Myocyte (in vitro differentiated cells): ENCODE data around the gene BEGAIN. TPM values are rescaled to one million over a fixed set of nuclear protein-coding genes. Genes with fewer than 3 reads are reported as not detected.

Source experiments
- DNase-seq: peaks from one replicate; pipeline ENCODE4 v3.0.0-alpha.2; 2012; ENCODE audit warnings: low read depth
- total RNA-seq: library from RNA; depleted of rRNA; stranded (reverse); fragments of >200 nt; gene quantifications from 2 replicates; pipeline ENCODE4 v1.2.3, GENCODE V29; 2014

BEGAIN gene
- total RNA-seq, 1 donor from 2014 or later, result not detected

GRCh38 chr14:100570726-100571454 lies 16.3 kb downstream of the BEGAIN start:
- DNase-seq, result no peak

- no peak for DNase-seq
Measured at GRCh38 chr14:100569734-100570286, 17.4 kb downstream of the BEGAIN start.

GRCh38 chr14:100568998-100569733 lies 18.1 kb downstream of the BEGAIN start:
- no peak for DNase-seq

GRCh38 chr14:100568164-100568997 lies 18.8 kb downstream of the BEGAIN start:
- DNase-seq, result no peak

DNA sequence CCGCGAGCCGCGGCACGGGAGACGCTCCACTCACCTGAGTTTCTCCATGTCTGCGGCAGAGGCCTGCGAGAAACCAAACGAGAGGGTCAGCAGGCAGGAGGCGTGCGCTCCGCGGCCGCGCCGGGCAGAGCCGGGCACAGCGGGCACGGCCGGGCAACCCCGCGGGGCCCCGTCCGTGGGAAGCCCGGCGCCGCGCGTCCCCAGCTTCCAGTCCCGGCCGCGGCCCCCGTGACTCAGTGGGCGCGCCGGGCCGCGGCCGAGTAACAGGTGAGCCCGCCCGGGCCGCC lies 19.4 kb downstream of the BEGAIN start:
- DNase-seq, result no peak

GRCh38 chr14:100567009-100567876 lies 20.0 kb downstream of the BEGAIN start:
- no peak for DNase-seq

DNA sequence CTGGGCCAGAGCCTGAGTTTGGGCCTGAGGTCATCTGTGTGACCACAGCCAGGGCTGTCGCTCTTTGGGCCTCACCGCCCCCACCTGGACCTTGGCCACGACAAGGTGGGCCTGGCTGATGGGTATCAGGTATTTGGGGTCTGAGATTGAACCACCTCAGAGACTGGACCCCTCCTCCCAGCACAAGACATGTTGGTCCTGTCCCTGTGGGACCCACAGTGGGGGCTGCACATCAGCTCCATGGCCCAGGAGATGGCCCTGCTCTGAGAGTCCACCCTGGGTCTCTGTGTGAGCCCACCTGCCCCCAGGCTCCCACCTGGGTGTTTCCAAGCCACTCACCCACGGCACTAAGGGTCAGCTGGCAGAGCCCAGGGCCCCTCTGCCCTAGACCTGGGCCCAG lies 20.6 kb downstream of the BEGAIN start:
- no peak for DNase-seq

DNA sequence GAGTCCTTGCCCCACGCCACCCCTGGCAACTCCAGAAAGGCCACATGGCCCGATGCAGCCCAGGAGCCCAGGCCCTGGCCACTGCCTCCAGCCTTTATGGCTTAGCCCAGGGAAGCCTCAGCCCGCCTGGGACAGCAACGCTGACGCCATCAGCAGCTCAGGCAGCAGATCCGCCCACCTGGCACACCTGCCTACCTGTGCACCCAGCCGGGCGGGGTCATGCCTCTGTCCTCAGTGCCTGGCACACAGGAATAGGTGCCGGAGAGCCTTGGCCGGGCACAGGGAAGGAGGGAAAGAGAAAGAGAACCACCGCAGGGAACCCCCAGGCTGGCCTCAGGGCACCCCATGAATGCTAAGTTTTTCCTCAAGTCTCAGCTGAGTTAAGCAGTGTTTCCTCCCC lies 21.1 kb downstream of the BEGAIN start:
- DNase-seq, result no peak

DNA sequence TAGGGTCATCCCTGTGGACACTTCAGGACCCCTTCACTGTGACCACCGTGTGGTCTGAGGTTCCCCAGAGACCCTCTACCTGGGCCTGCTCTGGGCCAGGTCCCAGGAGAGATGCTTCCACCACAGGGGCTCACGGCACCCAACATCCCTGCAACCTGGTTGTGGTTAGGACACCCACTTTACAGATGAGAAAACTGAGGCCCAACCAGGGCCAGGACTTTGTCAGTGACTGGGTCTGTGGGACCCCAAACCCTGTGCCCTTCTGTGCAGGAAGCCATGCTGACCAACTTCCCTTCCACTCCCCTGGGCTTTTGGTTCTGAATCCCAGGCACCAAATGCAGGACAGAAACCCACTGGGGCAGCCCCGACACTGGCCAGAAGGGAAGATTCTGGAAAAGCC lies 21.6 kb downstream of the BEGAIN start:
- no peak for DNase-seq

GRCh38 chr14:100564512-100564911 lies 22.7 kb downstream of the BEGAIN start:
- no peak for DNase-seq

DNA sequence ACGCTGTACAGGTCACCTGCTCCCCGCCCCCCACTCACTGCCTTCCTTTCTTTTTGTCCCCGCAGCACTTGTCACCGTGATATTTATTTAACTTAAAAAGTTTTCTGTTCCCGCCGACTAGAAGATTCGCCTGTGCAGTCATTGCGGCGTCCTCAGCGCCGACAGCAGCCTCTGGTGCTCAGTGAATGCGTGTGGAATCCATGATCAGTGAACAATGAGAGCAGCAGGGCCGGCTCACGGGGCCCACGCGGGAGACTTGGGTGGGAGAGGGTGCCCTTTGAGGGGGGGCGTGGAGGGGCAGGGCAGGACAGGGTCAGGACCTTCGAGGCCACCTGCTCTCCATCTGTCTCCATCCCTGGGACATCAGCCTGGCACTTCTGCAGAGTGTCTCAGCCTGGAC lies 24.5 kb downstream of the BEGAIN start:
- no peak for DNase-seq

- DNase-seq, result no peak
Measured at GRCh38 chr14:100561005-100561404, 26.2 kb downstream of the BEGAIN start.

DNA sequence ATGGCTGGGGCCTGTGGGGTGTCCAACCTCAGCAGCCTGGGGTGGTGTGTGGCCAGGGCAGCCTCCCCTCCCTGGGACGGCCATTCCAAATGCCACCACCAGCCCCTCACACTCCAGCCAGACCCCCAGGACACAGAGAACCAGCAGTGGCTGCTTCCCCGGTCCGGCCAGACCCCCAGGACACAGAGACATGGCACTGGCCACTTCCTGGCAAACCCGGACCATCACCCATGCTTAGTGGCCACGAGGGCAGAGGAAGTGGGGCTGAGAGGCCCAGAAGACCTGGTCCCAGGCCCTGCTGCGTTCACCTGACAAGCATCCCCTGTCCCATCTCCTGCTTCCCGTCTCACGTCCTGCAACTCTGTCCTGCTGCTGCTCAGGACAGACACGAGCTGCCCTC lies 26.7 kb downstream of the BEGAIN start:
- no peak for DNase-seq

- DNase-seq, result no peak
Measured at GRCh38 chr14:100559455-100559854, 27.8 kb downstream of the BEGAIN start.

- no peak for DNase-seq
Measured at GRCh38 chr14:100558966-100559365, 28.3 kb downstream of the BEGAIN start.

DNA sequence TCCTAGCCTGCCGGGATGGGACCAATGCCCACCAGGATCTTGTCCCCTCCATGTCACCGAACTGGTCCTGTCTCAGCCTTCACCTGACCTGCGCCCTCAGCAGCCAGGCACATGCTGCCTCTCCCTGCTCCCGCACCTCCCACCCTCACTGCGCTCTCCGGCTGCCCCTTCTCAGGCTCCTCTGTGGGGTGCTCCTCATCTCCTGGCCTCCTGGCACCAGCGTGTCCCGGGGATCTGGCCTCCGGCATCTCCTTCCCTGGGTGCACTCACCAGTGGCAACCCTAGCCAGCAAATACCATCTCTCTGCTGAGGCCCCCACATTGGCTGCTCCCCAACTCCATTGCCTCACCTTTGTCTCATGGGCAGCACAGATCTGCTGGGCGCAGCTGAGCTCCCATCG lies 29.0 kb downstream of the BEGAIN start:
- DNase-seq, result no peak

DNA sequence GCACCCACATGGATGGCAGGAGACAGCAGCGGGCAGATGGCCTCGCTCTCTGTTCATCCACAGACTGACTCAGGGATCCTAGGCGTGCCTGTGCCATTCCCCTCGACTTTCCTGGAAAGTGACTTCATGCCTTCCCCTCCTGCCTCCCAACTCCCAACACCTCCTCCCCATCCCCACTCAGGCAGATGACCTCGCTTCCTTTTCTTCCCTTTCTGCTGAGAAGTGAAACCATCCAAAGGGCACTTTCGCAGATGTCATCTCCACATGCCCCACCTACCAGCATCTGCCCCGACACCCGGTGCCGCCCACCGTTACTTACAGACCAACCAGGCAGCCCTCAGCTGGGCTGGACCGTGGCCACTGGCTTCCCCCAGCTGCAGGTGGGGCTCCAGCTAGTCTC lies 29.6 kb downstream of the BEGAIN start:
- DNase-seq, result no peak

DNA sequence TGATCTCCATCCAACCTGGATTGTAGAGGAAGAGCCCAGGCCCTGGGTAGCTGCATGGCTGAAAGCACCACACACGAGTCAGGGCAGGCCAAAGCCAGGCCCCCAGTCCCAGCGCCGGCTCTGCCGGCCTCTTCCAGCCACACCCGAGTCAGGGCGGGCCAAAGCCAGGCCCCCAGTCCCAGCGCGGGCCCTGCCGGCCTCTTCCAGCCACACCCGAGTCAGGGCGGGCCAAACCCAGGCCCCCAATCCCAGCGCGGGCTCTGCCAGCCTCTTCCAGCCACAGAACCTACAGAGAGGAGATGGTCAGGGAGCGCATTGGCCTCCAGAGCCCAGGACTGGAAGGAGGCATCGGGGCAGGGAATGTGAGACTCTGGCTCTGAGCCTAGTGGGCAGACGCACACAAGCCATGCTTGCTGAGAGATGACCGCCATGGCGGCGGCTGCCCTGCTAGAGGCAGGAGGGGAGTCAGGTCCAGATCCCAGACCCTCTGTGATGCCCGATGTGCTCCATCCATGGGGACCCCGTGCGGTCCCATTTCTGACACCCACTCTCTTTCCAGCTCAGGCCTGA lies 30.2 kb downstream of the BEGAIN start:
- no peak for DNase-seq

- DNase-seq, result no peak
Measured at GRCh38 chr14:100556140-100556475, 31.1 kb downstream of the BEGAIN start.

DNA sequence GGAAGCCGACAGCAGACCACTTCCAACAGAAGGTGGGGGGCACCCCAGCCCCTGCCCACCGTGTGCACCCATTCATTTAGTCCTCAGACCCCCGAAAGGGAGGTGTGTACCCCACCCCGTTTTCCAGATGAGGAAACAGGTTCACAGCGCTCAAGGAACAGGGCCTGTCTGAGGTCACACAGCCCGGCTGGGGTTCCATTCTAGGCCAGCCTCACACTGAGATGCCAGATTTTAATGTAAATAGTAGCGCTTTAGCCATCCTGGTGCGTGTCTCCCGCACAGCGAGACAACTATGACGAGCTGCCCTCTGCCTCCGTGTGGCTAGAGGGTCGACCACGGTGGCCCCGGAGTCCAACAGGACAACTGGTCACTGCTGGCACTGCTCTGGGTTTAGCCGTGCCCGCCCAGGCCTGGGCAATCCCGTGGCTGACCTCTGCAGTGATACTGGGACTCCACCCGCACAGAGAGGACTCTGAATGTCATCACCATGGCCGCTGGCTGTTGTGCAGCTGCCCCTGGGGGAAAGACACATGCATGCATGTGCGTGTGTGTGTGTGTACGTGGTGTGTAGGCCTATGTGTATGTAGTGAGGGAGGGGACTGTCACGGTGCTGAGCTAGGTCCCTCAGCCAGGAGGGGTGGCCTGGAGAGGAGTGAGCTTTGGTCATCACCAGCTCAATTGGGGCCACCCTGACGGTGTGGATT lies 31.6 kb downstream of the BEGAIN start:
- no peak for DNase-seq
